AG09309 (cell line): ENCODE results near the gene AGO1.
A peak's percentile ranks its signal among the peaks of the same experiment; 100 is the strongest.

ENCODE experiments used
- DNase-seq: peaks from one replicate; pipeline ENCODE4 v3.0.0-alpha.2; 2010; ENCODE audit warnings: low read depth
- H3K4me3 ChIP-seq: 2 replicates; pipeline ENCODE4 v1.5.1; 2011; ENCODE audit warnings: mild to moderate bottlenecking, low read depth, low read length, moderate library complexity; ENCODE audit not compliant: control insufficient read depth
- TF ChIP-seq, protein P1 (sequence below): IDR thresholded peaks from 2 replicates; pipeline ENCODE4 v1.5.1; 2011; ENCODE audit warnings: mild to moderate bottlenecking, low read depth, low read length, inconsistent platforms; ENCODE audit not compliant: insufficient read depth, control insufficient read depth; ENCODE audit errors: missing control alignments

The AGO1 gene

DNA sequence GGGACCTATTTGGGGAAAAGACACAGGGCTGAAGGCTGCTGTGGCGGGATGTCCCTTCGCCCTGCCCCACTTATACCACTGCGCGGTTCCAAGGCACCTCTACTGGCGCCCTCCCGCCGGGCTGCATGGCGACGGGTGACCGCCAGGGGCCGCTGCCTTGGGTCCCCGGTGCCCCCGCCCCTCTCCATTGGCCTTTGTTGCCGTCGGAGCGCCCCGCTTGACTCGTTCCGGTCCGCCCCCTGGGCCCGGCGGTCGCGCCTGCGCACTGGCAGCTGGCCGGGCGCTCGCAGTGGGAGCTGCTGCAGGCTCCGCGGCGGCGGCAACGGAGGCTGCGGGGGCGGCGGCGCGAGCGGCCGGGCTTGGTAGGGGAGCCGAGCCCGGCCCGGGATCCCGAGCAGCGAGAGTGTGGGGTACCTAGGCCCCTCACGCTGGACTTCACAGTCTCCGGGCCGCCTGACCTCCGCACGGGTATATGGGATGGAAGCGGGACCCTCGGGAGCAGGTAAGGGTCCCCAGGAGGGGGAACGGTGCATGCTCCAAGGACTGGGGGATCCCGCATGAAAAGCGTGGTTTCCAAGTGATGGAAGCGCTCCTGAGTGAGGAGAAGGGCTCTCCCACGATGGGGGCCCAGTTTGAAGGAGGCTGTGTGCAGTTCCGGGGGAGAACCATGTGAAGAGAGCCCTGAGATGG, at the start of gene AGO1:
AGO1 (plus strand) TSS at position 265 of the 690 bp plus-strand sequence; CDS start at position 478, 213 bp downstream.
- TF ChIP-seq, protein P1, sequence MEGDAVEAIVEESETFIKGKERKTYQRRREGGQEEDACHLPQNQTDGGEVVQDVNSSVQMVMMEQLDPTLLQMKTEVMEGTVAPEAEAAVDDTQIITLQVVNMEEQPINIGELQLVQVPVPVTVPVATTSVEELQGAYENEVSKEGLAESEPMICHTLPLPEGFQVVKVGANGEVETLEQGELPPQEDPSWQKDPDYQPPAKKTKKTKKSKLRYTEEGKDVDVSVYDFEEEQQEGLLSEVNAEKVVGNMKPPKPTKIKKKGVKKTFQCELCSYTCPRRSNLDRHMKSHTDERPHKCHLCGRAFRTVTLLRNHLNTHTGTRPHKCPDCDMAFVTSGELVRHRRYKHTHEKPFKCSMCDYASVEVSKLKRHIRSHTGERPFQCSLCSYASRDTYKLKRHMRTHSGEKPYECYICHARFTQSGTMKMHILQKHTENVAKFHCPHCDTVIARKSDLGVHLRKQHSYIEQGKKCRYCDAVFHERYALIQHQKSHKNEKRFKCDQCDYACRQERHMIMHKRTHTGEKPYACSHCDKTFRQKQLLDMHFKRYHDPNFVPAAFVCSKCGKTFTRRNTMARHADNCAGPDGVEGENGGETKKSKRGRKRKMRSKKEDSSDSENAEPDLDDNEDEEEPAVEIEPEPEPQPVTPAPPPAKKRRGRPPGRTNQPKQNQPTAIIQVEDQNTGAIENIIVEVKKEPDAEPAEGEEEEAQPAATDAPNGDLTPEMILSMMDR, result peak; percentile 86

DNA sequence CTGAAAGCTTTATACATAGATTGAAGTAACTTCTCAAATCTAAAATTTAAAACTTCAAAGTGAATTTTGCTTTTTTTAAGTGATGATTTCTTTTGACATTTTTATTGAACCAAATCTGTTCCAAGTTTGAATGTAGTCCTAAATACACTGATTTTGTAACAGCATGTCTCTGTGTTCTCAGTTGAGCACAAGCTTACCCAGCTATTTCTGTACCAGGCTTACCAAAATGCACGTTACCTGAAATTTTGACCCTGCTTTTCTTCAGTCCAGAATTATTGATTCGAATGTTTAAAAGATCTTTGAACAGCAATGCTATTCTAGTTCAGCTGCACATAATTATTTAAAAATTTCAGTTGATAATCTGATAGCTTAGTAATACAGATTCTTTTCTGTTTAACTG, 49.6 kb upstream of the AGO1 start:
- no peak for DNase-seq
- no peak overlapping the region for H3K4me3 ChIP-seq
- TF ChIP-seq, protein P1, result no peak

More for the DNA sequence above, at the start of gene AGO1:
- peak within 1 kb of the TSS; percentile 100 for H3K4me3 ChIP-seq
- peak; percentile 58 for DNase-seq

DNA sequence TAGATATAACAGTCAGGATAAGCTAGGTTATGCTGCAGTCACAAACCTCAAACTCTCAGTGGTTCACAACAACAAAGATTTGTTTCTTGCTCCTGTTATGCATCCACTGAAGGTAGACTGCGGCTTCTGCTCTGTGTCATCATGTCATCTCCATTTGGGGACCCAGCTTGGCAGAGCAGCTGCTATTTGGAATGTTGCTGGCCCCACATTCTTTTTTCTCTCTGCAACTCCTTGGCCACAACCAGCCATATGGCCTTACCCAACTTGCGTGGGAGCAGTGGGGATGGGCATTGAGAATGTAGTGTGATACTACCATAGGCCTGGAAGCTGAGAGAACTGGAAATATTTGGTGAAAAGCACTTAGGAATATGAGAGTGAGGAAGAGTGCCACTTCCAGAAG, 48.8 kb upstream of the AGO1 start:
- TF ChIP-seq, protein P1, result no peak
- no peak for DNase-seq
- no peak overlapping the region for H3K4me3 ChIP-seq

DNA sequence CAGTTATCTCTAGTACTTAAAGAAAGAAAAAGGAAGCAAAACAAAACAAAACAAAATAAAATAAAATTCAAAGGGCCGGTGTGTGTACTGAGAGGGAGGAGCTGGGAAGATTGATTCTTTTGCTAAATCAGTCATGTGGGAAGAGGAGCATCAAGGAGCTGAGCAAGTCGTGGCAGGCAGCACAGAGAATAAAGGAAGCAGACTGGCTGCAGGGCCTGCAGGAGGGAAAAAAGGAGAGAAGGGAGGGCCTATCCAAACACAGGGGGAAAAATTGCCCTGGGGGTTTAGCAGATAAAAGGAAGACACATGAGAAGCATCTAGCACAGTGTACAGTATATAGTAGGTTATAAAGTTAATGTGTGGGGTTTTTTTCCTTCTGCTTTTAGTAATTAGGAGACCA, 47.6 kb upstream of the AGO1 start:
- H3K4me3 ChIP-seq, result no peak overlapping the region
- no peak for DNase-seq
- TF ChIP-seq, protein P1, result no peak

DNA sequence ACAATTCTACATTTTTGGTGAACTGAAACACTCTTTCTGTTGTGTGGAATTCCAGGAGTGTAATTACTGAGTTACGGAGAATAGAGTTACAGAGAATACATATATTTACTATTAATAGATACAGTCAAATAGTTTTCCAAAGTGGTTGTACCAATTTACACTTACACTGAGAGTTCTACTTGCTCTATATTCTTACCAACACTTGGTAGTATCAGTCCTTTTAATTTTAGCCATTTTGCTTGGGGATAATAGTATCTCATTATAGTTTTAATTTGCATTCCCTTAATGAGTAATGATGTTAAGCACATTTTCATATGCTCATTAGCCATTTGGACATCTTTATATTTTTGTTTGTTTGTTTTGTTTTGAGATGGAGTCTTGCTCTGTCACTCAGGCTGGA, 46.3 kb upstream of the AGO1 start:
- TF ChIP-seq, protein P1, result no peak
- no peak overlapping the region for H3K4me3 ChIP-seq
- no peak for DNase-seq

DNA sequence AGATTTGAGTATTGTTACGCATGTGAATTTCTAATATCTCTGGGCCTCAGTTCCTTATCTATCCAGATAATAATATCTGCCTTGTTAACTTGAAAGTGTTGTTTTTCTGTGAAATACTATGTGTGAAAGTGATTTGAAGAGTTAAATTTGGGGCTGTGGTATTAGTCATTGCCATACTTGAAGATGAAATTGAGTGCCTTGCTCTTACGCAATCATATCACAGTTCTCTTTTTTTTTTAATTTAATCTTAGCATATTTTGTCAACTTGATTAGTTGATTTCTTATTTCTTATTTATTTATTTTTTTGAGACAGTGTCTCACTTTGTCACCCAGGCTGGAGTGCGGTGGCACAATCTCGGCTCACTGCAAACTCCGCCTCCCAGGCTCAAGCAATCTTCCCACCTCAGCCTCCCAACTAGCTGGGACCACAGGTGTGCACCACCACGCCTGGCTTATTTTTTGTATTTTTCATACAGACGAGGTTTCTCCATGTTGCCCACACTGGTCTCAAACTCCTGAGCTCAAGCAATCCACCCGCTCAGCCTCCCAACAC, 44.2 kb upstream of the AGO1 start:
- H3K4me3 ChIP-seq, result no peak overlapping the region
- TF ChIP-seq, protein P1, result no peak
- no peak for DNase-seq
